Liver (tissue), 3 donors: ENCODE measurements around the gene FAM13A.

Experiments
- GABPA ChIP-seq, 2 donors: IDR thresholded peaks in 1 of 2; conservative IDR thresholded peaks in 1 of 2; 2 replicates each; pipeline ENCODE4 v1.6.1; 2016; ENCODE audit warnings: antibody characterized with exemption in 2 of 2, mild to moderate bottlenecking in 1 of 2, moderate library complexity in 1 of 2
- NR2F2 ChIP-seq: IDR thresholded peaks from 2 replicates; pipeline ENCODE4 v1.6.1; 2016; ENCODE audit warnings: antibody characterized with exemption
- RAD21 ChIP-seq, 2 donors: IDR thresholded peaks; 2 replicates each; pipeline ENCODE4 v1.6.1; 2016; ENCODE audit warnings: antibody characterized with exemption in 2 of 2, mild to moderate bottlenecking in 2 of 2
- YY1 ChIP-seq: IDR thresholded peaks from 2 replicates; pipeline ENCODE4 v1.6.1; 2016; ENCODE audit warnings: antibody characterized with exemption, mild to moderate bottlenecking
- TF ChIP-seq, protein P1 (sequence below): fragments of 150-350 bp; IDR thresholded peaks from 2 replicates; pipeline ENCODE4 v1.5.1; 2017; ENCODE audit warnings: improper control_type of control experiment, low read depth, low read length; ENCODE audit not compliant: missing input control
- TF ChIP-seq, protein P2 (sequence below): IDR thresholded peaks from 2 replicates; pipeline ENCODE4 v1.6.1; 2016; ENCODE audit warnings: antibody characterized with exemption
- TF ChIP-seq, protein P3 (sequence below): IDR thresholded peaks from 2 replicates; pipeline ENCODE4 v1.6.1; 2016; ENCODE audit warnings: antibody characterized with exemption
- donor health status: healthy.
- donor health status: healthy.

DNA sequence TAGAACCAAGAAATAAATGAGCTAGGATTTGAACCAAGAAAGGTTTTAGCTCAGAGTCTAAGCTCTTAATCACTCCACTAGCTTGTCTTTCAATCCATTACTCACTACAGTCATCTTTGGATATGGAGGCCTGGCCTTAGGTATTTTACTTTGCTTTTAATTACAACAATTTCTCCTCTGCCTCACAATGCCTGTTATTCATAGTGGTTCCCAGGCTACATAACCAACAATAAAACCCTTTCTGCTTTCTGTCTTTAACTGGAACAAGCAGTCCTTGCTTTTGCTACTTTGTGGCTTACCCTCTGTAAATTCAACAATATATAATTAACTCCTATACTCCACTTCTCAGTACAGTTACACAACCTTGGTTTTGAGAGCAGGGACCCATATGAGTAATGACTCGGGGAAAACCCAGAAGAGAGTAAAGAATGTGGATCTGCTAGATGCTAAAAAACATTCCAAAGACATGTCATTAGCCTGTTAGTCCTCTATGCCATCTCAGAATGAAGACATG is 264.7 kb downstream of the FAM13A start:
- TF ChIP-seq RAD21 (IDR thresholded peaks at IDR 0.05) (no peak), YY1 (no peak), GABPA (IDR thresholded peaks at IDR 0.05 in 1 of 2, conservative IDR thresholded peaks at IDR 0.05 in 1 of 2) (no peak), NR2F2 (no peak)
- TF ChIP-seq, protein P1, sequence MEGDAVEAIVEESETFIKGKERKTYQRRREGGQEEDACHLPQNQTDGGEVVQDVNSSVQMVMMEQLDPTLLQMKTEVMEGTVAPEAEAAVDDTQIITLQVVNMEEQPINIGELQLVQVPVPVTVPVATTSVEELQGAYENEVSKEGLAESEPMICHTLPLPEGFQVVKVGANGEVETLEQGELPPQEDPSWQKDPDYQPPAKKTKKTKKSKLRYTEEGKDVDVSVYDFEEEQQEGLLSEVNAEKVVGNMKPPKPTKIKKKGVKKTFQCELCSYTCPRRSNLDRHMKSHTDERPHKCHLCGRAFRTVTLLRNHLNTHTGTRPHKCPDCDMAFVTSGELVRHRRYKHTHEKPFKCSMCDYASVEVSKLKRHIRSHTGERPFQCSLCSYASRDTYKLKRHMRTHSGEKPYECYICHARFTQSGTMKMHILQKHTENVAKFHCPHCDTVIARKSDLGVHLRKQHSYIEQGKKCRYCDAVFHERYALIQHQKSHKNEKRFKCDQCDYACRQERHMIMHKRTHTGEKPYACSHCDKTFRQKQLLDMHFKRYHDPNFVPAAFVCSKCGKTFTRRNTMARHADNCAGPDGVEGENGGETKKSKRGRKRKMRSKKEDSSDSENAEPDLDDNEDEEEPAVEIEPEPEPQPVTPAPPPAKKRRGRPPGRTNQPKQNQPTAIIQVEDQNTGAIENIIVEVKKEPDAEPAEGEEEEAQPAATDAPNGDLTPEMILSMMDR, result no peak
- TF ChIP-seq, protein P2, sequence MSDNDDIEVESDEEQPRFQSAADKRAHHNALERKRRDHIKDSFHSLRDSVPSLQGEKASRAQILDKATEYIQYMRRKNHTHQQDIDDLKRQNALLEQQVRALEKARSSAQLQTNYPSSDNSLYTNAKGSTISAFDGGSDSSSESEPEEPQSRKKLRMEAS, result no peak
- TF ChIP-seq, protein P3, sequence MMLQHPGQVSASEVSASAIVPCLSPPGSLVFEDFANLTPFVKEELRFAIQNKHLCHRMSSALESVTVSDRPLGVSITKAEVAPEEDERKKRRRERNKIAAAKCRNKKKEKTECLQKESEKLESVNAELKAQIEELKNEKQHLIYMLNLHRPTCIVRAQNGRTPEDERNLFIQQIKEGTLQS, result no peak
